Left cardiac atrium (tissue), 4 donors: ENCODE data around the gene ATG101. TPM values are rescaled to one million over a fixed set of nuclear protein-coding genes. Genes with fewer than 3 reads are reported as not detected.

Experiments used
- ATAC-seq, 2 donors: fragments of 200-7000 bp; cut with Tn5 transposase; one replicate each; pipeline ENCODE4 v1.9.1; 2020; ENCODE audit warnings: mild to moderate bottlenecking in 2 of 2, moderate library complexity in 2 of 2
- DNase-seq: peaks from one replicate; pipeline ENCODE4 v3.0.0-alpha.2; 2020
- intact Hi-C, 2 donors: fragments of 100-400 bp; cut with DNase I; formaldehyde crosslinking; loops; one replicate each; pipeline versions ENCODE4 v1.14.1 to v1.15.1; 2022 to 2023
- total RNA-seq, 2 donors: library from RNA; stranded (reverse); fragmentation: NEBNext Ultra II Directional; extraction: Animal tissue kit (Norgen Biotek cat#: 25700); gene quantifications; one replicate each; pipeline ENCODE4 v1.2.1, GENCODE V29; 2021
- donor health status: DM: no; HTN: yes; CAD: no.
- donor health status: DM: no; HTN: yes; CAD: no; lungs with severe emphysema.
- donor health status: DM: yes; HTN: yes; CAD: no.
- donor health status: Dilated cardiomyopathy.

ATG101 gene
- total RNA-seq, 2 donors from 2014 or later: 25.2 to 28.7 TPM

- intact Hi-C loops: no loop called here
- ATAC-seq (no peak), DNase-seq (peak; percentile 35)
These were observed 14.7 kb upstream of the ATG101 start for GRCh38 chr12:52054833-52055730.

DNA sequence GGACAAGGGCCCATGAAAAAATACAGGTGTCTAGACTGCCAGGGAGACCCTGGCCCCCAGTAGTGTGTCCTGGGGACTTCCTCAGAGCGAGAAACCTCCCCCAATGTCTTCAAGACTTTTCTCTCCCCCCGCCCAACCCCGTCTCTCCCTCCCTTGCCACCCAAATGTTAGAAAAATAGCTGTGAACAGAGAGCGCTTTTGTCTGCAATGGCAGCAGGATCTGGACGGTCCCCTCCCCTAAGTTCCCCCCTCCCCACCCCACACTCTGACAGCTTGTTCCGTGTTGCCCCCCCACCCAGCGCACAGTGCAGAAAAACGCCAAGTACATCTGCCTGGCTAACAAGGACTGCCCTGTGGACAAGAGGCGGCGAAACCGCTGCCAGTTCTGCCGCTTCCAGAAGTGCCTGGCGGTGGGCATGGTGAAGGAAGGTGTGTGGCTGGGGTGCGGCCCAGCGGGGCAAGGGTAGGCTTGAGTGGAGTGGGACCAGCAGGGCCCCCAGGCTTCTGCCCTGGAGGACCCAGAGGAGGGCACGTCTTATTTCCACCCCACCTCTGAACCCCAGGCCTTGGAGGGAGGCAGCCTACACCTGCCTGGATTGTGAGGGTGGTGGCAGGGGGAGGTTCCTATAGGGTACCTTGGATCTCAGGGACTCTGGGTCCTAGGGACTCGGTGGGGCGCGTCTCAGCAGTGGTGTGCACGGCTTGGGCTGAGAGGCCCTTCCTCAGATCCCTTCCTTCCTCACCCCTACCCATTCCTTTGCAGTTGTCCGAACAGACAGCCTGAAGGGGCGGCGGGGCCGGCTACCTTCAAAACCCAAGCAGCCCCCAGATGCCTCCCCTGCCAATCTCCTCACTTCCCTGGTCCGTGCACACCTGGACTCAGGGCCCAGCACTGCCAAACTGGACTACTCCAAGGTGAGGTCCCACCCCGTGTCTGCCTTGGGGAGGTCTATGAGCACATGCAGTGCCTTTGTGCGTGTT lies 13.8 kb upstream of the ATG101 start:
- DNase-seq (peak; percentile 49), ATAC-seq (no peak)
- intact Hi-C loops: no loop called here

- intact Hi-C loops: no loop called here
- no peak for ATAC-seq
These were observed 12.8 kb upstream of the ATG101 start for GRCh38 chr12:52056801-52057637.

DNA sequence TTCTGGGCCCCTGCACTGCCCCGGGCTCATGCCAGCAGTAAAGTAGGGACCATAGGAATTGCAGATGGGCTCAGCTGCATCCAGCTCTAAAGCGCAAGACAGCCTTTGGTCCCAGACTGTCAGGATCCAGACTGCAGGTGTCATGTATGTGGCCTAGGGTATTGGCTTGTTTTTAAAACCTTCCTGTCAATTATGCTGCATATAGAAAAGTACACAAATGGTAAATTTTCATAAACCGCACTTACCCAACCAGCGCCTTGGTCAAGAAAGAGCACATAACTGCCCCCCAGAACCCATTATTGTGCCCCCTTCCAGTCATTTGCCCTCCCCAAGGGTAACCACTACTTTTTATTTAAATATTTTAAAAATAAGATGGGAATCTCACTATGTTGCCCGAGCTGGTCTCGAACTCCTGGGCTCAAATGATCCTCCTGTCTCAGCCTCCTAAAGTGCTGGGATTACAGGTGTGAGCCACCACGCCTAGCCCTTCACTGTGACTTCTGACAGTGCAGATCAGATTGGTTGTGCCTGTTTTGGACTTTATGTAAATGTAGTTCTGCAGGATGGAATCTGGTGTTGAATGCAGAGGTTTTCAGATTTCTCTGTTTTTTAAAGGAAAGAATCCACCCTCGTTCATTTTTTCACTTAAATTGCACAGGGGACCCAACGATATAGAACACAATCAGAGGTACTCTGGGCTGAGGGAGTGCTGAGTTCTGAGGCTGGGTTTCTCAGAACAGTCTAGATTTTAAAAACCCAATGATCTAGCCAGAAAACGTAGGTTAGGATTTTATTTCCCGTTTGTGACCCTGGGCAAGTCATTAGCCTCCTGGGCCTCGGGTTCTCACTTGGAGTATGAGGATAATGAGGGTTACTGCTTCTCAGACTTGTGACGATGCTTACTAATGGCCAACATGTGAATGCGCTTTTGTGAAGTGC lies 11.9 kb upstream of the ATG101 start:
- intact Hi-C loops: no loop called here
- DNase-seq: no peak
- ATAC-seq: no peak

More at GRCh38 chr12:52056801-52057637, 12.8 kb upstream of the ATG101 start:
- DNase-seq: peak; percentile 57

- DNase-seq (peak; percentile 54), ATAC-seq (no peak)
- intact Hi-C loops: no loop called here
These were observed 11.0 kb upstream of the ATG101 start for GRCh38 chr12:52058631-52059361.

DNA sequence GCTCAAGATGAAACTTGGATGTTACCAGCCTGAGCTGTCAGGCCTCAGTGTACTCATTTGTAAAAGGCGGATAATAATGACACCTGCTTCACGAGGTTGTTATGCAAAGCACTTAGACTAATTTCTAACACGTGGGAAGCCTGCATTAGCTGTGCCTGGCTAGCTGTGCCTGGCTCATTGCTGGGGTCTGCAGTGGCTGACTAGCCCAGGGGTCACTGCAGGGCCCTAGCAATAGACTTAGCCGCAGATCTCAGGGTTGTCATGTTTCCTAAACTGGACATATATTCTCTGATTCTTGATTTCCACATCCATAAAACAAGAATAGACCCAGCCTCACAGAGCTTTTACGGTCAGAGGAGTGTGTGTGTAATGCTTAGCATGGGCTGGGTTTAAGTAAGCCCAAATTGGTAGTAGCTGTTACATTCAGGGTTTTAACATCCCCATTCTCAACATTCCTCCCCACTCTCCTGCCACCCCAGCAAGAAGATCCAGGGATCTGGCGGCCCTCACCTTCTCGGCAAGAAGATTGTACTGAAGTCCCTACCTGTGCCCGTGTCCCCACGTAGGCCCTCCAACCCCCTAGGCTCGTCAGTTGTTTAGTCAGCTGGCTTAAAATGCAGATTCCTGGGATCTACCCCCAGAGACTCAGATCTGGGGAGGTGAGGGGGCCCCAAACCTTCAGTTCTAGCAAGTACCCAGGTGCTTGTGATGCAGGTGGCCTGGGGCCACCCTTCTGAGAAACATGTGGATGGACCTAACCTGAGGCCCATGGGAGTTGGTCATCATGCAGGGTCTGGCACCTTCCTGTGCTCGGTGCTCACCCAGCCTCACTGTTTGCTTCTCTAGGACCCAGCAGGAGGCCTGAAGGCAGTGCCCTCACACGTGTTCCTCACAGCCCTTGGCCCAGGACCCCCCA lies 9.9 kb upstream of the ATG101 start:
- ATAC-seq (peak; percentile 1 to 13), DNase-seq (peak; percentile 66)
- intact Hi-C loops: no loop called here

DNA sequence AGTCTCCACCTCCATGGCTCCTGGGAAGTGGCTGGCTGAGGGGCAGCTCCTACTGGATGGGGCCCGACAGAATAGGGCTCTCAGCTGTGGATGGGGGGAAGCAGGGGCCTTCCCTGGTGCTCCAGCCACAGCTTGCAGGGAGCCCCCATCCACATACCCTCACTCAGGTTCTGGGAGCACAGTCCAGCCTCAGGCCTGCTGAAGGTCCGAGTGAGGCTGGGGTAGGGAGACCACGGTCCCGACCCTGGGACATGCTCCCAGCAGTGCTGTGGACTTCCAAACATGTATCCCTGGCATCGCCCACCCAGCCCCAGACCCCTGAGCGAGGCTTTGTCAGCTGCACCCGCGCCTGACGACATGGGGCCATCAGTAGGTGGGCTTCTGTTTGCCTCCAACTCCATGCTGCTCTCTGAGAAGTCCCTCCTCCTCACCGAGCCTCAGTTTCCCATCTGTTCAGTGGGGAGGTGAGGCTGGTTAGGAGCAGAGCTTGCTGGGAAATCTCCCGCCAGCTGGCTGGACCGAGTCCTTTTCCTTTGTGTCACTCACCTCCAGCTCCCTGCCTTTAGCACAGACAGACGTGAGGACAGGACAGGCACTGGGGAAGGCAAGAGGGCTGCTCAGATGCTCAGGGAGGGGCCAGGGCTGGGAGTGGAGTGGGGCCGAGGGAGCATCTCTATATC lies 9.1 kb upstream of the ATG101 start:
- intact Hi-C loops: no loop called here
- peak in 1 of 2 donors; percentile 3 for ATAC-seq
- DNase-seq: peak; percentile 72

DNA sequence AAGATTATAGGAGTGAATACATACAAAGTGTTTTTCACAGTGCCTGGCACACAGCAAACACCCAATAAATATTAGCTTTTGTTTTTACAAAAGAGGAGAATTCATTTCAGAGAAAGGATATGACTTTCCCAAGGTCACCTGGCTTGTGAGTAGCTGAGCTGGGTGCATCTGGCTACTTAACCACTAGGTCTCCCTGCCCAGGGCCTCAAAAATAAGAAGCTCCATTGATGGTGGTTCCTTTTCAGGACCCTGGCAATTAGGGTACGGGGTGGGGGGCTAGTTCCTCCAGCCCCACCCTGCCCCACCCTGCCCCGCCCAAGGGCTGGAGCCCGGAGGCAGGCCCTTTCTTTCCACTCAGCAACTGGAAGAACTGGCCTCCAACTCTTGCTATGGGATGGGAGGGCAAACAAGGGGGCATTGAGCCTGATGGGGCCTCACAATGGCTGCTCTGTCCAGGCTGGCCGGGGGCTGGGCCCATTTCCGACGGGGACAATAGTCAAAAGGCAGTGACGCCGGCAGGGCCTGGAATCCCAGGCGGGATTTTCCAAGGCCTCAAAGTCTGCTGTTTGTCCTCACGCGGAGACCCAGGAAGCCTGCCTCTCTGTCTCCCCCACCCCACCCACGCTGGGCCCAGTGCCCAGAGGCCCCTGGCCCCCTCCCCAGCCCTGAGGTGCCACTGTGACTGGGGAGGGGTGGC lies 8.2 kb upstream of the ATG101 start:
- DNase-seq: peak; percentile 62
- intact Hi-C loops: no loop called here

DNA sequence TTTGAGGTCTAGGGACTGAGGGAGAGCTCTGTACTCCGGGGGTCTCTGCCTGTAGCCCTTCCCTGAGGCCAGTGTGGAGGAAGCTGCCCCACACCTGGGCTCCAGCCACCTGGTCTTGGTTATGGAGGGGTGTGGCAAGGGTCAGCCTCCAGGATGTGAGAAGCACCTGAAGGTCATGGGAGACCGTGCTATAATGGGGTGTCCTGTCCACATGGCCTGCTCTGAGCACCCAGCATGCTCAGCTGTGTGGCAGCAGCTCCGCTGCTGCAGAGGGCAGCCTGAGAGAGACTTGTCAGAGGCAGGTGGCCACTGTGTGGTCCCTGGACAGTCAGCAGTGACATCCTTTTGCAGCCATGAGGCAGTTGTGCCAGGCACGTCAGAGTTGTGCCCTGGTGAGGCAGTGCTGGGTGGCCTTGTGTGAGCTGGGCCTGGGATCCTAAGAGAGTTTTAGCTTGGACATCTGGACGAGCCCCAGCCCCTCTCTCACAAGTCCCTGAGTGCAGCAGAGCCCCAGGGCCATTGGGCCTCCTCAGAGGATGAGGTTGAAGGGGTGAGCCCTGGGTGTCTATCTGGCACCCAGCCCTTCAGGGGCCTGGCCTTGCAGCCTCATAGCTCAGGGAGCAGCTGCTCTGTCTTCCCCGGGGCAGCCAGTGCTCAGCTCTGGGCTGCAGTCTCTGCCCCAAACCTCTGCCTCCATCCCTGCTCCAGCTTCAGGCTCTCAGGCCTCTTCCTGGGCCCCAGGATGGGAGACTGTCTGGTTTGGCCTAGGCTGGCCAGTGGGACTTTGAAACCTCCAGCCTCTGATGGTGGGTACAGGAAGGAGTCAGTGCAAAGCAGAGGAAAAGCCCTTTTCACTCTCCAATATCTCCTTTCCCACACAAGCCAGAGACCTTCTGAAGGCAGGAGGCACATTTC lies 7.4 kb upstream of the ATG101 start:
- ATAC-seq: peak in 1 of 2 donors; percentile 4
- peak; percentile 36 for DNase-seq
- intact Hi-C loops: no loop called here

More for the DNA sequence above, 8.2 kb upstream of the ATG101 start:
- ATAC-seq: no peak

DNA sequence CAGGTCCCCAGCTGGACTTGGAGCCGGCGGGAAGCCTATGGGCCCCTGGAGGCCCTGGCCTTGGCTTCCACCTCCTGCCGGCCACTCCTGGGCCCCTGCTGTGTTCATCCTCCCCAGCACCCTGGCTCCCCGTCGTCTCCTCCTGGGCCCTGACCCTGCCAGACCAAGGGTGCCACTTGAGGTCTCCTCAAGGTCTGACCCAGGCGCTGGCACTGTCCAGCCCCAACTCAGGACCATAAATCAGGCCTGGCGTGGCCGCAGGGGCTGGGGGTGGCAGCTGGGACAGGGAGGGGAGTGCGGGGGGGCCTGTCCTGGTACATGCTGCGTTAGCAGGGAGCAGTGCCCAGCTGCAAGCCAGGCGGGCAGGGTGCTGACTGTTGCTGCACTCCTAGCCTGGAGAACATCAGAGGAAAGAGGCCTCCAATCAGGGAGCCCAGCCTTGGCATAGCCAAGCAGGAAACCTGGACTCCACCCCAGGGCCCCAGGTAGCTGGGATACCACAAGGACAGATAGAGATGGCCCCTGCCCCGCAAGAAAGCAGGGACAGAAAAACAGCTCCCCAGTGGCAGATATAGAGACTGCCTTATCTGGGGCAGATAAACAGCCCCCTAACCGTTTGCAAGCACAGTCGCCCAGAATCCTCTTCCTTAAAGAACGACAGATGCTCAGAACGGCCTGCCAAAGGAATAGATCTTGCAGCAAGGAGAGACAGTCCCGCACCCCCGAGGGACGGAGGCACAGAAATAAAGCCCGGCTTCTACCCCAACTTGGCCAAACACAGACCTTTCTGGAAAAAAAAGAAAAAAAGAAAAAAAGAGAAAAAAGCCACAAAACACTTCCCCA lies 6.5 kb upstream of the ATG101 start:
- intact Hi-C loops: no loop called here
- ATAC-seq (peak; percentile 1 to 18), DNase-seq (peak; percentile 55)

DNA sequence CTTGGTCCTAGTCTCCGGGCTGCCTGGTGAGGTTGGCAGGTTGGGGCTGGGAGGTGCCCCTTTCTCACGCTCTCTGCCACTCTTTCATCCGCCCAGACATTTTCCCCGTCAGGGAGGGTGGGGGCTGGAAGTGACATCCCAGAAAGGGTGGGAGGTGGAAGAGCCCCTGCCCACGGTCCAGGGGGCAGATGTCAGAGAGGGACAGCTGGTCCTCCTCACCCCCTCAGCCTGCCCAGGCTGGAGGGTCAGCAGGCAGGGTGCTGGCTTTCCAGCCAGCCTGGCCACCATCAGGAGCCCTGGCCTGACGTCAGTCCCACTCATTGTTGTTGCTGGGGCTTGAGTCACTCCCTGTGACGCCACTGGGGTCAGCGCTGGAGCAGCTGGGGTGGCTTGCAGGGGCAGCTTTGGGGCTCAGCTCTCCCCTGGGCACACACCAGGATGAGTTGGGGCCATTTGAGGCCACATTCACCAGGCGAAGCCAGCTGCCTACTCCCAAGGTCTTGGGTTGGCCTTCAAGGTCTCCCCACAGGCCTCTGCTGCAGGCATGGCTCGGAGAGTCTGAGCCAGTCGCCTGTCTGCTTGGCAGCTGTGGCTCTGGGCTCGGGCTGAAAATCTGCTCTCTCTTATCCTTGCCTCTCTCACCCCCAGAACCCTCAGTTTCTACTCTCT lies 5.7 kb upstream of the ATG101 start:
- intact Hi-C loops: no loop called here
- ATAC-seq (peak; percentile 37 to 59), DNase-seq (peak; percentile 91)

- ATAC-seq (no peak), DNase-seq (no peak)
- intact Hi-C loops: loop anchor here in 1 of 2 donors (5.0 kb wide), 1 partner anchor 39 kb away; no protein-coding TSS in a partner anchor
These were observed 3.3 kb upstream of the ATG101 start for GRCh38 chr12:52066346-52067080.
